ENCODE results near the gene PRSS53.

PRSS53 gene

DNA sequence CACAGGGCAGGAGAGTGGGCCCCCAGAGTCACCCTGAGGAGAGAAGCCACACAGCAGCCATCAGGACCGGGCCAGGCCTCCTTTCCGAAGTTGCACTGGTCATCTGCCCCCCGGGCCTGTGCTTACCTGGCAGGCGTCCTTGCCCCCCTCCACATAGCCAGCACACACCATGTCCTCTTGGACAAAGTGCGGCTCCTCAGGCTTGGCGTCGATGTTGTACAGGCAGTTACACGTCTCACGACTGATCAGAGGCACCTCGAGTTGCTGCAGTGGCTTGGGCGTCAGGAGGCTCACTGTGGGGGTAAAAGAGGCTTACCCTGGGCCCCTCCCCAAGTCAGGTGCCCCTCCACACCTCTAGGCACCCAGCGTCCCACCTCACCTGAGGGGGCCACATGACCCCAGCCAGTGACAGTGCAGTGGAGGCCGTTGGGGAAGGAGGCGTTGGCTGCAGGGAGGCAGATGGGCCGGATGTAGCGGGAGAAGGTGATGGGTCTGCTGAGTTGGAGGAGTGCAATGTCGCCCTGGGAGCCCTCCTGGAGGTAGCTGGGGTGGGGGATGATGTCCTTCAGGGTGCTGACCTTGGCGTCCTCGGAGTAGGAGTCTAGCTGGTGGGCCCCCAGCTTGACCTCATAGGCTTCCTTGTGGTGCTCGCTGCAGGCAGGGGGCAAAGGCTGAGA is 43.7 kb upstream of the PRSS53 start:
- TF ChIP-seq, protein P1, sequence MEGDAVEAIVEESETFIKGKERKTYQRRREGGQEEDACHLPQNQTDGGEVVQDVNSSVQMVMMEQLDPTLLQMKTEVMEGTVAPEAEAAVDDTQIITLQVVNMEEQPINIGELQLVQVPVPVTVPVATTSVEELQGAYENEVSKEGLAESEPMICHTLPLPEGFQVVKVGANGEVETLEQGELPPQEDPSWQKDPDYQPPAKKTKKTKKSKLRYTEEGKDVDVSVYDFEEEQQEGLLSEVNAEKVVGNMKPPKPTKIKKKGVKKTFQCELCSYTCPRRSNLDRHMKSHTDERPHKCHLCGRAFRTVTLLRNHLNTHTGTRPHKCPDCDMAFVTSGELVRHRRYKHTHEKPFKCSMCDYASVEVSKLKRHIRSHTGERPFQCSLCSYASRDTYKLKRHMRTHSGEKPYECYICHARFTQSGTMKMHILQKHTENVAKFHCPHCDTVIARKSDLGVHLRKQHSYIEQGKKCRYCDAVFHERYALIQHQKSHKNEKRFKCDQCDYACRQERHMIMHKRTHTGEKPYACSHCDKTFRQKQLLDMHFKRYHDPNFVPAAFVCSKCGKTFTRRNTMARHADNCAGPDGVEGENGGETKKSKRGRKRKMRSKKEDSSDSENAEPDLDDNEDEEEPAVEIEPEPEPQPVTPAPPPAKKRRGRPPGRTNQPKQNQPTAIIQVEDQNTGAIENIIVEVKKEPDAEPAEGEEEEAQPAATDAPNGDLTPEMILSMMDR (IDR thresholded peaks at IDR 0.05; ENCODE audit: low read depth, low read length) = no peak
- no peak for DNase-seq (ENCODE audit: extremely low read depth, low read depth)

DNA sequence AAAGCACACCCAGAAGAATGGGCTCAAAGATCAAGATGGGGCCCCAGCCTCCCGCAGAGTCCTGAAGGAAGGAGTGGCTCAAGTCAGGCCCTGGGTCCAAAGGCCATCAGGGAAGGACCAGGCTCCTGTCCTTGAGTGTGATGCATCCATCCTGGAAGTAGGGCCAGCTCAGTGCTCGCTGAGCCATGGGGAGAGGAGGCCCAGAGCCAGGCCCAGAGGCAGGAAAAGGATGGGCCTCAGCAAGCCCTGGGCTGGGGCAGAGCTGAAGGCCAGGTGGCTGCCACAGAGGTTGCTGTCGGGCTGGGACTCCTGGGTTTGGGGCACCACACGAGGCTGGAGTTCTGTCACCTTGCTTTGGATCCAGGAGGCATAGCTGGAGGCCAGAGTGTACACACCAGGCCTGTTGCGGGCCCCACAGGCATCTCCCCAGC is 43.1 kb upstream of the PRSS53 start:
- DNase-seq (ENCODE audit: extremely low read depth, low read depth) = no peak
- TF ChIP-seq, protein P1 (IDR thresholded peaks at IDR 0.05; ENCODE audit: low read depth, low read length) = no peak

DNA sequence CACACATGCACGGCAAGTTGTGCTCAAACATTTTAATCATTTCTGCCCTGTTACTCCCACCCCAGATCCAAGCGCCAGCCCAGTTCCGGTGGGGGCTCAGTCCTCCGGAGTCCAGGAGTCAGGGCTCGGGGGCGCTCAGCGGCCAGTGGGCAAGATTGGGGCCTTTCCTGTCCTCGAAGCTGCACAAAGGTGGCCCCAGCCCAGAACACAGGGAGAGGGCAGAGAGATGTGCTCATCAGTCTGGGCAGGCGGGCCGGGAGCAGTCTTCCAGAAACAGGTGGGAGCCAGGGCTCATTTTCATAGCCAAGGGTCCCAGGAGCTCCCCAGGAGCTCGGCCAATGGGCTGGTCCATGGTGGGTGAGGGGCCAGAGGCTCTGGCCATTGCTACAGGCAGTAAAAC is 42.7 kb upstream of the PRSS53 start:
- DNase-seq (ENCODE audit: extremely low read depth, low read depth) = no peak
- TF ChIP-seq, protein P1 (IDR thresholded peaks at IDR 0.05; ENCODE audit: low read depth, low read length) = no peak

DNA sequence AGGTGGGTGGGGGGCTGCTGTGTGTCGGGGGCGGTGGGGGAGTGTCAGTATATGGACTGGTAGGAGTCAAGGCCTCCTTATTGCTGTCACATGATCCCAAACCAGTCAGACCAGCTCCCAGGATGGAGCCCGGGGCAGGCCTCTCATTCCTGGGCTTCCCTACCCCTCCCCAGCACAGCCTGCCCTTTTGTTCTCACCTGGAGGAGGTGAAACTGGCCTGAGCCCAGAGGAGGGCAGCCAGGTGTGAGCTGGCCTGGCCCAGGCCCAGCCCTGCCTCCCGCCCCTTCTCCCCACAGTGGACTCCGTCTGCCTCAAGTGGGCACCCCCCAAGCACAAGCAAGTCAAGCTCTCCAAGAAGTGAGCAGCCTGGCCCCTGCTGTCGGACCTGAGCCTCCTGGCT is 42.2 kb upstream of the PRSS53 start:
- no peak for DNase-seq (ENCODE audit: extremely low read depth, low read depth)
- TF ChIP-seq, protein P1 (IDR thresholded peaks at IDR 0.05; ENCODE audit: low read depth, low read length) = no peak

DNA sequence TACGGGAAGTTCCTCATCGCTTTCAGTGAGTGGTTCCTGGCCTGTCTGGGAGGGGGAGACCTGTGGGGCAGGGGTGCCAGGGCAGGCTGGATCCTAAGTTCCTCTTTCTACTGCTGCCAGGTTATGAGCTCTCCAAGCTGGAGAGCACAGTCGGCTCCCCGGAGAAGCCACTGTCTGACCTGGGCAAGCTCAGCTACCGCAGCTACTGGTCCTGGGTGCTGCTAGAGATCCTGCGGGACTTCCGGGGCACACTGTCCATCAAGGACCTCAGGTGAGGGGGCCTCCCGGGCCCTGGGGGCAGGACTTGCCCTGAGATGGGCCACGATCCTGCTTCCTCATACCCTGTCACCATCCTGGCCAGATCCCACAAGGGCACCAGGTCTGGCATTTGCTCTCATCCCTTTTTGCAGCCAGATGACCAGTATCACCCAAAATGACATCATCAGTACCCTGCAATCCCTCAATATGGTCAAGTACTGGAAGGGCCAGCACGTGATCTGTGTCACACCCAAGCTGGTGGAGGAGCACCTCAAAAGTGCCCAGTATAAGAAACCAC is 41.7 kb upstream of the PRSS53 start:
- DNase-seq (ENCODE audit: extremely low read depth, low read depth) = no peak
- TF ChIP-seq, protein P1 (IDR thresholded peaks at IDR 0.05; ENCODE audit: low read depth, low read length) = no peak

DNA sequence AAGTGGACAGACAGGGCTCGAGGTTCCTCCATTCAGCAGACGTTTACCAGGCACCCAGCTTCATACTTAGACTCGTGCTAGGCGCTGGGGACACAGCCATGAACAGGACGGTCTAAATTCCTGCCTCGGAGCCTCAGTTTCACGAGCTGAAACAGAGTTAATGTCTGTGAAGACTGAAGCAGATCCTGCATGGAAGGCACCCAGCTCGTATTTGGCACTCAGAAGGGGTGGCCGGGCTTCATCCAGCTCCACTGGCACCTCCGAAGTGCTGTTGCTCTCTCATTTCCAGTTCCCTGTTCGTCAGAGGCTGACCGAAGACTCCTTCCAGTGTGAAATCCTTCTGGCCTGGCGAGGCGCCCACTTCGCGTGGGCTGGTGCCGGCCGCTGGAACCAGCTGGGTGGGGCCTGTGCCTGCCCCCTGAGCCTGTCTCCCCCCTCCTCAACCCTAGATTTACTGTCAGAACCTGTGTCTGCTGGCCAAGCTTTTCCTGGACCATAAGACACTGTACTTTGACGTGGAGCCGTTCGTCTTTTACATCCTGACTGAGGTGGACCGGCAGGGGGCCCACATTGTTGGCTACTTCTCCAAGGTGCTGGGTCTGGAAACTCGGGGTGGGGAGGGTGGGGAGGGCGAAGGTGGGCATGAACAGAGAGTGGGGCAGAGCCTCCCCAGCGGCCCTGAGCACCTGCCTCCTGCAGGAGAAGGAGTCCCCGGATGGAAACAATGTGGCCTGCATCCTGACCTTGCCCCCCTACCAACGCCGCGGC is 41.0 kb upstream of the PRSS53 start:
- TF ChIP-seq, protein P1 (IDR thresholded peaks at IDR 0.05; ENCODE audit: low read depth, low read length) = no peak
- no peak for DNase-seq (ENCODE audit: extremely low read depth, low read depth)

Measured in AG09319 (cell line).